Memory B cell (primary cell): Measurements from ENCODE around the gene ORMDL2.

Source experiments
- ATAC-seq: fragments of 150-1000 bp; cut with Tn5 transposase; 2 replicates; pipeline ENCODE4 v1.10.0; 2021; ENCODE audit warnings: low read depth, mild to moderate bottlenecking, moderate library complexity
- DNase-seq, 2 donors: peaks; one replicate each; pipeline ENCODE4 v3.0.0; 2022; ENCODE audit warnings: low spot score in 2 of 2
- H3K27ac Mint-ChIP-seq: one replicate; pipeline ENCODE4 v1.8.0; 2022; ENCODE audit warnings: mild to moderate bottlenecking, moderate library complexity, mixed read lengths
- H3K27me3 Mint-ChIP-seq: one replicate; pipeline ENCODE4 v1.8.0; 2022; ENCODE audit warnings: mixed read lengths
- H3K36me3 Mint-ChIP-seq: one replicate; pipeline ENCODE4 v1.8.0; 2022; ENCODE audit warnings: mild to moderate bottlenecking, mixed read lengths
- H3K4me1 Mint-ChIP-seq: one replicate; pipeline ENCODE4 v1.8.0; 2022; ENCODE audit warnings: mixed read lengths
- H3K4me3 Mint-ChIP-seq: one replicate; pipeline ENCODE4 v1.8.0; 2022; ENCODE audit warnings: mild to moderate bottlenecking, moderate library complexity, mixed read lengths
- H3K9me3 Mint-ChIP-seq: one replicate; pipeline ENCODE4 v1.8.0; 2022; ENCODE audit warnings: mixed read lengths

The ORMDL2 gene

DNA sequence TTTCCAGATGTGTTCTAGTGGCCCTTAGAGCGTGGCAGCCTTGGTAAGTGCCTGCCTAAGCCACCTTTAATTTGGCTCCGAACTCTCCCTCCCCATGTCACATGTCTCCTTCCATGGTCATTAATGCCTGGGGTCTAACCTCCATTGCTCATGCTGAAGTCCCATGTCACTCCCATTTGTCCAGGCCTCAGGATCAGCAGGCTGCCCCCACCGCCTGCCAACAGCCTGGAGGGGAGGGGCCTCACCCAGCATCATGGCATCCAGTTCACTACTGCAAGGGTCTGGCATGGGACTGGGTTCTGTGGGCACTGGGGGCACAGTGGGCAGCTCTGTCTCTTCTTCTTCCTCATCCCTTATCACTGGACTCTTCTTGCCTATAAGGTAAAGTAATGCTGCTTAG is 20.5 kb downstream of the ORMDL2 start:
- peaks cover 4% of the 10 kb centered on the region for H3K4me1 Mint-ChIP-seq
- ATAC-seq (no peak), DNase-seq (no peak)
- no peak overlapping the region for H3K27ac Mint-ChIP-seq
- peaks cover 12% of the 10 kb centered on the region for H3K27me3 Mint-ChIP-seq
- H3K4me3 Mint-ChIP-seq = no peak overlapping the region
- no peaks in the 10 kb centered on the region for H3K9me3 Mint-ChIP-seq
- H3K36me3 Mint-ChIP-seq = peaks cover 2% of the 10 kb centered on the region

DNA sequence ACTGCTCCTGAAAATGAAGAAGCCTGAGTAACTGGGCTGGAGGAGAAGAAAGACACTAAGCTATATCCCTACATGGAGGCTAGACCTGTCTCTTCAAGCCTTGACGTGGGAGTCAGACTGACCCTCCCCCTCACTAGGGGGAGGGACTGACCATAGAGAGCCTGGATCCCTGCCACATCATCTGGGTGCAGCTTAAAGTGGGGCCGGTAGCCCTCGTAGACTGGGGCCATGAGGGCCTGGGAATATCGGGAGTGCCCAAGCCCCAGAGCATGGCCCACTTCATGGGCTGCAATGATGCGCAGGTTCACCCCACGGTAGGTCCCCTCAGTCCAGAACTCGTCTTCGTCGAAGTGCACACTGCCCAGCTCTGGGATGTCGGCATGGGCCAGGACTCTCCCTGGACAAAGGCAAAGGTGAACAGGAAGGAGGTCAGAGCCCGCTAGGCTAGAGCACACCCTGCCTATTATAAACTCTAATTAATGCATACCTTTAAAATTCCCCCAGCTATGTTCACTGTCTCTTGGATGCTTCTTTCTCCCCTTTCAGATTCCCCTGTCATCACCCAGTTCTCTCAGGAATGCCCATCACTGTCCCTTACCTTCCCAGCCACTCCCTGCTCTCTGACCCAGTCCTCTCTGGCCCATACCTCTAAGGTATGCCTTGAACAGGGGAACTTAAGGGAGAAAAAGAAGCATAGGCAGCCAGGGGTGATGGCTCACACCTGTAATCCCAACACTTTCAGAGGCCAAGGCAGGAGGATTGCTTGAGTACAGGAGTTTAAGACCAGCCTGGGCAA is 21.7 kb downstream of the ORMDL2 start:
- Mint-ChIP-seq H3K27me3 (peaks cover 12% of the 10 kb centered on the region), H3K9me3 (no peaks in the 10 kb centered on the region), H3K27ac (no peak overlapping the region), H3K36me3 (no peaks in the 10 kb centered on the region), H3K4me1 (peaks cover 4% of the 10 kb centered on the region), H3K4me3 (no peak overlapping the region)
- ATAC-seq (no peak), DNase-seq (no peak)

DNA sequence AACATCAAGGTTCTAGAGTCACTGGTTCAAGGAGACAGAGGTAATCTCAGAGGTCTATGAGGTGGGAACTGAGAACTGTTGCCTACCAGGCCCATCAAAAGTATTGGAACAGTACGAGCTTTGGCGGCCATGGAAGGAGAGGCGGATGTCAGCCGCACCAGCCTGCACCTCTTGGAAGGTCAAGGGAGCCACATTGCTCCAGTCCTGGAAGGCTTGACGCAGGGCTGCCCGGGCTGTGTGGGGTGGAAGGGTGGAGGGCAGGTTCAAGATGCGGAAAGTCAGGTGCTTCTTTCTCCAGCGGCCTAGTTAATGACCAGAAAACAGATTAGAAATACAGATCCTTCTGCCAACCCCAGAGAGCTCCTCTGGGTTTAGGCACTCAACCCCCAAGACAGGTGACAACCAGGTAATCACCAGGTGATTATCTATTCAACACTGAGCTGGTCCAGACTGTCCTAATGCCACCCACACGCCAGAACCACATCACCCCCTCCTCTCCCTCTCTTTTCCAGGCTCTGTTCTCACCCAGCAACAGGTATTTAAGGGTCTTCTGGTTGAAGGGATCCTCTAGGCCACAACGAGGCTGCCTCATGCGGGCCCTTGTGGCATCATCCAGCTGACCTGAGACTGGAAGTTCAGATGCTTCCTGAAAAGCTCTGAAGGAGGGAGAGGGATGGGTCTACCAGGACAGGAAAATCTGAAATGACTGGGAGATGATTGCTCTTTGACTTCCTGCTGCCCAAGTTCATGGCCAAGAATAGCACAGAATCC is 22.9 kb downstream of the ORMDL2 start:
- H3K27me3 Mint-ChIP-seq = peaks cover 12% of the 10 kb centered on the region
- no peak overlapping the region for H3K4me3 Mint-ChIP-seq
- ATAC-seq = no peak
- H3K9me3 Mint-ChIP-seq = no peaks in the 10 kb centered on the region
- peaks cover 4% of the 10 kb centered on the region for H3K4me1 Mint-ChIP-seq
- H3K36me3 Mint-ChIP-seq = no peaks in the 10 kb centered on the region
- H3K27ac Mint-ChIP-seq = no peak overlapping the region
- DNase-seq = no peak

DNA sequence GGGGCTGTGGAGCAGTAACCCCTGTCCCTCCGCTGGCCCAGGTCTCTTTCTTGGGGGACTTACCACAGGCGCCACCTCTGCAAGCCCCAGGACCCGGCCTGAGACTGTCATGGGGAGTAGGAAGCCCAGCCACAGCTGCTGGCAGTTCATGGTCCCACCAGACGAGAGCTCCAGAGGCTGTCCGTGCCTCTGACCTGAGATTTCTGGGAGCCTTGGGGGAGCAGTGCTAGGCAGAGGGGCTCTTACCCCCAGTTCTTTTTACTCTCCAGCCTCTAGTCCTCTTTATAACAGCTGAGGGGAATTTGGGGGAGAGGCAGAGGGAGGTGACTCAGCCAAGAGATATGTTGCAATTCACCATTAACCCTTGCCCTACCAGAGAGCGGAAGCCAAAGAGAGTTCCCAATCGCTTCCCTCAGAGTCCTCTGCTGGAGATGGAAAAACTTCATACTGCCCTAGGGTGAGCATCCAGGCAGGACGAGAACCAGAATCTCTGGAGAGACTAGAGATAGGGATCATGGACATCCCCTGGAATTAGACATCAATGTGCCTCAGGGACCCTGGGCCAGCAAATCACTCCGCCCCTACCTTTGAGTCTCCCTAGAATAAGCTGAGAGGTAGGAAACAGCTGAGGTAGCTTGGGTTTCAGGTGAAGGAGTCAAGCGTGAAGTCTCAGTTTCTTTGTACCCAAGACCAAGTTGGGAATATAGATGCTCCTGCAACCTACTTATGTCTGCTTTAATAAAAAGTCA is 25.0 kb downstream of the ORMDL2 start, which contains the start of gene MMP19:
TSS of gene MMP19 (minus strand) at position 256 of the 749 bp plus-strand sequence. CDS start at position 150, 106 bp downstream.
- H3K9me3 Mint-ChIP-seq = no peaks in the 10 kb centered on the region
- ATAC-seq (no peak), DNase-seq (no peak)
- H3K27me3 Mint-ChIP-seq = peaks cover 12% of the 10 kb centered on the region
- no peak within 1 kb of the TSS for H3K4me3 Mint-ChIP-seq
- H3K4me1 Mint-ChIP-seq = peaks cover 4% of the 10 kb centered on the region
- no peak within 1 kb of the TSS for H3K27ac Mint-ChIP-seq
- no peaks in the 10 kb centered on the region for H3K36me3 Mint-ChIP-seq

- ATAC-seq (no peak), DNase-seq (no peak)
- Mint-ChIP-seq H3K9me3 (no peaks in the 10 kb centered on the region), H3K27me3 (peaks cover 9% of the 10 kb centered on the region), H3K27ac (no peak overlapping the region), H3K36me3 (no peaks in the 10 kb centered on the region), H3K4me3 (no peak overlapping the region), H3K4me1 (peaks cover 4% of the 10 kb centered on the region)
Observed at GRCh38 chr12:55843431-55843830, 25.6 kb downstream of the ORMDL2 start.

- Mint-ChIP-seq H3K4me1 (peaks cover 4% of the 10 kb centered on the region), H3K4me3 (no peak overlapping the region), H3K27ac (no peak overlapping the region), H3K9me3 (no peaks in the 10 kb centered on the region), H3K36me3 (no peaks in the 10 kb centered on the region), H3K27me3 (peaks cover 9% of the 10 kb centered on the region)
- DNase-seq = no peak
- no peak for ATAC-seq
Observed at GRCh38 chr12:55844961-55845360, 27.1 kb downstream of the ORMDL2 start.

DNA sequence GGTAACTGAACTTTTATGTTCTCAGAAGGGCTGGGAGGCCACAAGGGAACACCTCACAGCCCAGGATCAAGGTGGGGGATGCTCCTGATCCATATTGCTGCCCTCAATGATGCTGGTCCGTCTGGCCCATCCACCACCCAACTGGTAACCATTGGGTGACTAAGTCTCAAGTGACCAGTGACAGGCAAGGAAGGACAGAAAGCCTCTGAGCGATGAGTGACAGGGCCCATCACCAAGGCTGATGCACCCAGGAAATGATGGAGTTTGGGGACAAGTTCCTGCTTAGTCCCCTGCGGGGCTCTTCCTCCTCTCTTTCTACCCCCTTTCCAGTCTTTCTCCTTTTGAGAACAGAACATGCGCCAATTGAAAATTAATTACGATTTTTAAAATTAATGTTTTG is 27.5 kb downstream of the ORMDL2 start:
- Mint-ChIP-seq H3K4me3 (no peak overlapping the region), H3K9me3 (no peaks in the 10 kb centered on the region), H3K27me3 (peaks cover 11% of the 10 kb centered on the region), H3K36me3 (no peaks in the 10 kb centered on the region), H3K4me1 (peaks cover 4% of the 10 kb centered on the region), H3K27ac (no peak overlapping the region)
- DNase-seq (no peak), ATAC-seq (no peak)

DNA sequence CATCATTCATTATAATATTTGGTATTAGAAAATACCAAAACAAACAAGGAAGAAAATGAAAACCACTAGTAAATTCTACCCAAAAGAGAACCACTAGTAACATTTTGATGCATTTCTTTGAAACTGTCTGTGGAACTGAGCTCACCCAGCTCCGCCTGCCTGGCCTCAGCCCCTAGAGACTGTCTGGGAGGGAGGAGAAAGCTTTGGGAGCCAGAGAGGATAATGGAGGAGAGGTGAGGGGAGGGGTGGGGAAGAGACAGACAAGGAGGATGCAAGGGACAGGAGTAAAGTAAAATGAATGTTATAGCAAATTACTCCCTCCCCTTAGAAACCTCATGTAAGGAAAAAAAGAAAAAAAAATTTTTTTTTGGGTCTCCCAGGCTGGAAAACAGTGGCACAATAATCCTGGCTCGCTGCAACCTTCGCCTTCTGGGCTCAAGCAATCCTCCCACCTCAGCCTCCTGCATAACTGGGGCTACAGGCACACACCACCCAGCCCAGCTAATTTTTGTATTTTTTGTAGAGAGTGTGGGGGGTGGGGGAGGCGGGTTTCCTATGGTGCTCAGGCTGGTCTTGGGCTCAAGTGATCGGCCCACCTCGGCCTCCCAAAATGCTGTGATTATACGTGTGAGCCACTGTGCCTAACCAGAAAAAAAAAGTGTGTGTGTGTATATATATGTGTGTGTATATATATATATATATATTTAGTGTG is 28.1 kb downstream of the ORMDL2 start:
- peaks cover 4% of the 10 kb centered on the region for H3K4me1 Mint-ChIP-seq
- no peak overlapping the region for H3K4me3 Mint-ChIP-seq
- no peaks in the 10 kb centered on the region for H3K36me3 Mint-ChIP-seq
- H3K27me3 Mint-ChIP-seq = peaks cover 13% of the 10 kb centered on the region
- DNase-seq (no peak), ATAC-seq (no peak)
- H3K9me3 Mint-ChIP-seq = no peaks in the 10 kb centered on the region
- no peak overlapping the region for H3K27ac Mint-ChIP-seq

DNA sequence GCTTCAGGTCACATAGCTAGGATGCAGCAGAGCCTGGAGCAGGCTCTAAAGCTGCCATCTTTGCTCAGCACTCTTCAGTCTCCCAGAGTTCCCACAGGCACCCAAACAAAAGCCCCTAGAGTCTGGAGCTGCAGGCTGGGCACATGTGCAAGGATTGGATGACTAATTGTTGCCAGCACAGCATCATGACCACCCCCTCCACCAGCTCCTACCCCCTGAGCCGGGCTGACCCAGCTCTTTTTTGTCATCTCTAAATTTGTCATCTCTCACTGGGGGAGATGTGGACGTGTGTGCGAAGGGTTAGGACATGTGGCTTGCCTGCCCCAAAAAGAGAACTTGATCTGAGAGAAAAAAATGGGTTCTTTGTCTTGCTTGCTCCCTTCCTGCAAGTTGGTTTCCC is 29.2 kb downstream of the ORMDL2 start:
- ATAC-seq = no peak
- H3K9me3 Mint-ChIP-seq = no peaks in the 10 kb centered on the region
- no peak overlapping the region for H3K4me3 Mint-ChIP-seq
- no peak for DNase-seq
- peaks cover 12% of the 10 kb centered on the region for H3K27me3 Mint-ChIP-seq
- no peaks in the 10 kb centered on the region for H3K4me1 Mint-ChIP-seq
- H3K36me3 Mint-ChIP-seq = no peaks in the 10 kb centered on the region
- H3K27ac Mint-ChIP-seq = no peak overlapping the region

- peaks cover 9% of the 10 kb centered on the region for H3K27me3 Mint-ChIP-seq
- ATAC-seq = no peak
- H3K4me3 Mint-ChIP-seq = no peak overlapping the region
- H3K4me1 Mint-ChIP-seq = no peaks in the 10 kb centered on the region
- no peaks in the 10 kb centered on the region for H3K9me3 Mint-ChIP-seq
- no peak overlapping the region for H3K27ac Mint-ChIP-seq
- DNase-seq = no peak
- H3K36me3 Mint-ChIP-seq = no peaks in the 10 kb centered on the region
Observed at GRCh38 chr12:55847603-55848291, 29.9 kb downstream of the ORMDL2 start.

DNA sequence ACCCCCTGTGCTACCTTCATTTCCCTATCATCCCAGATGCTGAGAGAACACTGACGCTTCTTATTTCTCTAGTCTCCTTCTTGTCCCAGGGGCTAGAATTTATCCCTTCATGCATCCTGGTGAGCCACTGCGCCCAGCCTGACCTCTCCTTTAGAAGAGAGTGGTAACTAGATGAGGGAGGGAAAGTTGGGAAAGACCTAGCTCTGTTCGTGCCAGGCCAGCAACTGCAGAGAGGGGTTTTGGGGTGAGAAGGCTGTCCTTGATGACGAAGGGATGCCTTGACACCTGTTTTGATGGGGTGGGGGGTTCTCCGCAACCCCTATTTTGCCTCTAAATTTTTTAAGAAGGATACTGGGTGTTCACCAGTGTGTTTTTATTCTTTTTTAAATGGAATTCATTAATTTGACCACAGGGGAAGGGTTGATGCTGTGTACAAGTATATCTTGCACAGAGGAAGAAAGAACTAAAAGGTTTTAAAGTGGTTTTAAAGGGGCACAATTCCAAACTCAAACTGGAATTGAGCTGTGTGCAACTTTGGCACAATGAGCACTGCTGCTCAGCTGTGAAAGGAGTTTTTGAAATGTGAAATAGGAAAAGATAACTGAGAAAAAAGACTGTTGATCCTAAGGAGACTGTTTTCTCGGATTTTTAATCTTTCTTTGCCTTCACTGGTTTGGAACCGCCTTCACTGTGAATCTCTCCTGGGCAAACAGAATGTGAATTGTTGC is 31.9 kb downstream of the ORMDL2 start:
- no peak overlapping the region for H3K27ac Mint-ChIP-seq
- H3K9me3 Mint-ChIP-seq = no peaks in the 10 kb centered on the region
- H3K36me3 Mint-ChIP-seq = no peaks in the 10 kb centered on the region

DNA sequence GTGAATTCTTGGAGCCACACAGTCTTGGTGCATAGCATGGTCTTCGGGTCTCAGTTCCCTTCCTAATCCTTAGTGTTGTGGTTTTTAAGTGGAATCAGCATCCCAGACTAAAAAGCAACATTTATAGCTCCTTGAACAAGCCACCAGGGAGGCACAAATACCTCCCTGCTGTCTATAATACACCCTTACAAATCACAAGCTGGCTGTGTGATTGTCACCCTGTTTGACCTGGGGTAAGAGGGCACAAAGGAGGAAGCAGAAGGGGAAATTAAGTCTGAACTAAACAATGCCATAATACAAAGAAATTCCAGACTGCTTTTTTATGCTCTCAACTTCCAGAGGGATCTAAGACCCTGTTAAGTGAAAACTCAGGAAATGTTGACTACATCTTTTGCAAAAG is 32.6 kb downstream of the ORMDL2 start:
- Mint-ChIP-seq H3K4me1 (no peaks in the 10 kb centered on the region), H3K36me3 (no peaks in the 10 kb centered on the region), H3K27me3 (peaks cover 9% of the 10 kb centered on the region), H3K4me3 (no peak overlapping the region), H3K9me3 (no peaks in the 10 kb centered on the region), H3K27ac (no peak overlapping the region)
- no peak for DNase-seq
- ATAC-seq = no peak

More for the DNA sequence above, 31.9 kb downstream of the ORMDL2 start:
- no peaks in the 10 kb centered on the region for H3K4me1 Mint-ChIP-seq
- ATAC-seq (no peak), DNase-seq (no peak)
- no peak overlapping the region for H3K4me3 Mint-ChIP-seq
- H3K27me3 Mint-ChIP-seq = peaks cover 9% of the 10 kb centered on the region

DNA sequence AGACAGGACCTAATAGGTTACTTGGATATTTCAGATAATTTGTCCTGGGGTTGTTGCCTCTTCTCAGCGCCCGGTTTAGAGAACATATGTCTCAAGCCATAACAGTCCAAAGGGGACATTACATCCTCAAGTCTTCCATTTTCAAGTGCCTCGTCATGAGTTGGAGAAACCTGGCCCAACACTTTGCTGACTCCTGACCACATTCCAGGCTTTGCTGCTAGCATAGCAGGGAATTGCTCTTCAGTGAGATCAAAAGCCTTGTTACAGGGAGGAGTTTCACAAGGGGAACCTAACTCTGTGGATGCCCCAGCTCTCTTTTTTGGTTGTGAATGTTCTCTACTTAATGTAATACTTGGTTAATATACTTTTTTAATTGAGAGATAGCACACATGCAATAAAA is 33.1 kb downstream of the ORMDL2 start:
- no peak for DNase-seq
- peaks cover 9% of the 10 kb centered on the region for H3K27me3 Mint-ChIP-seq
- no peak overlapping the region for H3K4me3 Mint-ChIP-seq
- no peak overlapping the region for H3K27ac Mint-ChIP-seq
- no peaks in the 10 kb centered on the region for H3K36me3 Mint-ChIP-seq
- ATAC-seq = no peak
- no peaks in the 10 kb centered on the region for H3K4me1 Mint-ChIP-seq
- H3K9me3 Mint-ChIP-seq = no peaks in the 10 kb centered on the region
